Neural crest cell (in vitro differentiated cells): Measurements from ENCODE around the gene OR3A1. TPM values are rescaled to one million over a fixed set of nuclear protein-coding genes. Genes with fewer than 3 reads are reported as not detected.
"Not testable (repeated sequence)": the region's sequence is repeated elsewhere in the genome, so short reads cannot be mapped to it uniquely, and the experiment has no call there.

ENCODE experiments used
- DNase-seq: peaks from one replicate; pipeline ENCODE4 v3.0.0; 2021; ENCODE audit warnings: low read depth, mixed read lengths, low spot score
- H3K27ac Mint-ChIP-seq: one replicate; pipeline ENCODE4 v1.8.0; 2021; ENCODE audit warnings: mild to moderate bottlenecking, mixed read lengths; ENCODE audit not compliant: unreplicated experiment
- H3K27me3 Mint-ChIP-seq: 2 replicates; pipeline ENCODE4 v1.8.0; 2021; ENCODE audit warnings: low read depth, mild to moderate bottlenecking, mixed read lengths
- H3K36me3 Mint-ChIP-seq: 2 replicates; pipeline ENCODE4 v1.8.0; 2021; ENCODE audit warnings: low read depth, mild to moderate bottlenecking, mixed read lengths
- H3K4me1 Mint-ChIP-seq: 2 replicates; pipeline ENCODE4 v1.8.0; 2021; ENCODE audit warnings: mixed read lengths
- H3K4me3 Mint-ChIP-seq: one replicate; pipeline ENCODE4 v1.8.0; 2021; ENCODE audit warnings: mild to moderate bottlenecking, mixed read lengths
- H3K9me3 Mint-ChIP-seq: 2 replicates; pipeline ENCODE4 v1.8.0; 2021; ENCODE audit warnings: mixed read lengths
- long read RNA-seq: library from polyadenylated mRNA; unstranded; transcript quantifications from one replicate; pipeline ENCODE4 v2.0.0, GENCODE V29; 2020
- total RNA-seq: library from RNA; stranded (reverse); gene quantifications from 2 replicates; pipeline ENCODE4 v1.2.1, GENCODE V29; 2021
- TF ChIP-seq, protein P1 (sequence below): fragments of 200-600 bp; sonication (generic); conservative IDR thresholded peaks from 2 replicates; pipeline ENCODE4 v1.5.0; 2021; ENCODE audit warnings: antibody characterized with exemption, mild to moderate bottlenecking

OR3A1 gene, protein sequence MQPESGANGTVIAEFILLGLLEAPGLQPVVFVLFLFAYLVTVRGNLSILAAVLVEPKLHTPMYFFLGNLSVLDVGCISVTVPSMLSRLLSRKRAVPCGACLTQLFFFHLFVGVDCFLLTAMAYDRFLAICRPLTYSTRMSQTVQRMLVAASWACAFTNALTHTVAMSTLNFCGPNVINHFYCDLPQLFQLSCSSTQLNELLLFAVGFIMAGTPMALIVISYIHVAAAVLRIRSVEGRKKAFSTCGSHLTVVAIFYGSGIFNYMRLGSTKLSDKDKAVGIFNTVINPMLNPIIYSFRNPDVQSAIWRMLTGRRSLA
- total RNA-seq, result not detected in 2 replicates
- long read RNA-seq, result 0 reads

DNA sequence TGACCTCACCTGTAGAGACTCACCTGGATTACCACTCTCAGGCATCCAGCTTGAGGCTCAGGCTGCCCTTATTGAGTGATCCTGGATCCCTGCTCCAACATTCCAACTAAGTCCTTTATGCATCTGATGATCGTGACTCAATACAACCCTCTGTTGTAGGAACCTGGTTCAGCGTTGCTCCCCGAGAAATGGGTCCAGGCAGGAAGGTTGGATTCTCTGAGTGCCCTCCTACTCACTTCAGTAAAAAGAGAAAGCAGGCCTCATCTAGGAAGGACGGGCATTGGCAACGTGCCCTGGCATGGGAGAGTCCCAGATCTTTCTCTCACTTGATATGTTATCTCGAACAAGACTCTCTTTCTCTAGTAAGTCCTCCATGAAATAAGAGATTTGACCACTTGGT is at the start of gene OR3A1:
Gene OR3A1 (minus strand): TSS at position 101 of the 400 bp plus-strand sequence. CDS start 5,778 bp downstream, outside the sequence.
- H3K4me3 Mint-ChIP-seq, result no peak within 1 kb of the TSS
- H3K9me3 Mint-ChIP-seq, result no peaks in the 10 kb centered on the region
- TF ChIP-seq, protein P1, sequence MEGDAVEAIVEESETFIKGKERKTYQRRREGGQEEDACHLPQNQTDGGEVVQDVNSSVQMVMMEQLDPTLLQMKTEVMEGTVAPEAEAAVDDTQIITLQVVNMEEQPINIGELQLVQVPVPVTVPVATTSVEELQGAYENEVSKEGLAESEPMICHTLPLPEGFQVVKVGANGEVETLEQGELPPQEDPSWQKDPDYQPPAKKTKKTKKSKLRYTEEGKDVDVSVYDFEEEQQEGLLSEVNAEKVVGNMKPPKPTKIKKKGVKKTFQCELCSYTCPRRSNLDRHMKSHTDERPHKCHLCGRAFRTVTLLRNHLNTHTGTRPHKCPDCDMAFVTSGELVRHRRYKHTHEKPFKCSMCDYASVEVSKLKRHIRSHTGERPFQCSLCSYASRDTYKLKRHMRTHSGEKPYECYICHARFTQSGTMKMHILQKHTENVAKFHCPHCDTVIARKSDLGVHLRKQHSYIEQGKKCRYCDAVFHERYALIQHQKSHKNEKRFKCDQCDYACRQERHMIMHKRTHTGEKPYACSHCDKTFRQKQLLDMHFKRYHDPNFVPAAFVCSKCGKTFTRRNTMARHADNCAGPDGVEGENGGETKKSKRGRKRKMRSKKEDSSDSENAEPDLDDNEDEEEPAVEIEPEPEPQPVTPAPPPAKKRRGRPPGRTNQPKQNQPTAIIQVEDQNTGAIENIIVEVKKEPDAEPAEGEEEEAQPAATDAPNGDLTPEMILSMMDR, result no peak
- DNase-seq, result no peak
- H3K27me3 Mint-ChIP-seq, result peaks cover 60% of the 10 kb centered on the region
- H3K36me3 Mint-ChIP-seq, result no peaks in the 10 kb centered on the region
- H3K27ac Mint-ChIP-seq, result no peak within 1 kb of the TSS
- H3K4me1 Mint-ChIP-seq, result no peaks in the 10 kb centered on the region

DNA sequence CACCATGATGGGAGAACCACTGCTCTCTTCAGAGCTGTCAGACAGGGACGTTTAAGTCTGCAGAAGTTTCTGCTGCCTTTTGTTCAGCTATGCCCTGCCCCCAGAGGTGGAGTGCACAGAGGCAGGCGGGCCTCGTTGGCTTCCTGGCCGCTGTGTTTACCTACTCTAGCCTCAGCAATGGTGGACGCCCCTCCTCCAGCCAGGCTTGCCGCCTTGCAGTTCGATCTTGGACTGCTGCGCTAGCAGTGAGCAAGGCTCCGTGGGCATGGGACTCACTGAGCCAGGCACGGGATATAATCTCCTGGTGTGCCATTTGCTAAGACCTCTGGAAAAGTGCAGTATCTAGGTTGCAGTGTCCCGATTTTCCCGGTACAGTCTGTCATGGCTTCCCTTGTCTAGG is 44.6 kb upstream of the OR3A1 start:
- Mint-ChIP-seq H3K27me3 (peaks cover 49% of the 10 kb centered on the region), H3K9me3 (peaks cover 16% of the 10 kb centered on the region)
- DNase-seq, H3K4me3 Mint-ChIP-seq, H3K27ac Mint-ChIP-seq, H3K36me3 Mint-ChIP-seq, H3K4me1 Mint-ChIP-seq: not testable (repeated sequence)

DNA sequence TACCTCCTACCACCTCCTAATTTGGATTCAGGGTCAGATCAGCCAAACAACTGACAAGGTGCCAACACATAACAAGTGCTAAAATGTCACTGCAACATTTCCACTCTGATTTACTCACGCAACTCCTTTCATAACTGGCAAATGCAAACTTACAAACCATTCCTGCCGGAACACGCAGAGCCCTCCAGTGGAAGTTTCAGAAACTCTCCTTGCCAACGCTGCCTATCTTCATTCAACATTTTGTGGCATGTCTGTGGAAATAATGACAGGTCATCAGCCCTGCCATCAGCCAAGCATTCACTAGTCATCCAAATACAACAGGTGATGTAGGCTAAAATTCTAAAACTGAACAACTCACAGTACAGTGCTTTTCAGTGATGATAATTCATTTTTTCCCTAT is 37.7 kb upstream of the OR3A1 start:
- H3K27me3 Mint-ChIP-seq, result peaks cover 36% of the 10 kb centered on the region
- DNase-seq, result no peak
- H3K27ac Mint-ChIP-seq, result no peak overlapping the region
- no peaks in the 10 kb centered on the region for H3K4me1 Mint-ChIP-seq
- no peak overlapping the region for H3K4me3 Mint-ChIP-seq
- peaks cover 7% of the 10 kb centered on the region for H3K36me3 Mint-ChIP-seq
- H3K9me3 Mint-ChIP-seq, result peaks cover 14% of the 10 kb centered on the region
- TF ChIP-seq, protein P1, result no peak

DNA sequence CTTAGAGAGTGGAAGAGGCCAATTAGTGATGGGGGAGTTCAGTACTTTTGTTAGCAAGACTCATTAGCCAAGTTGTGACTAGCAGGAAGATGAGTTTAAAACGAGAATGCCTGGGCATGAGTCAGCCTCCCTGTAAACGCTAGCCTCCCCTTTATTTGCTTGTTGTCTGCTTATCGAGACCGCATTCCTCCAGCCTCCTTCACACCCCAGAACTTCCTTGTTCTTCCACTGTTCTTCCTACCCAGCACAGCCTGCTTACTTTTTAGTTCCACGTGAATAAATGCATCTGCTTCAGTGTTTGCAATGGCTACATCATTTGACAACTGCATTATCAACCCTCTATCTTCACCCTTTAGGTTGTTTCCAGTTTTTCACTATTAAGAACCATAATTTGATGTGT is 20.2 kb upstream of the OR3A1 start:
- DNase-seq, result no peak
- H3K27me3 Mint-ChIP-seq, result peaks cover 53% of the 10 kb centered on the region
- TF ChIP-seq, protein P1, result no peak
- H3K4me1 Mint-ChIP-seq, result no peaks in the 10 kb centered on the region
- H3K9me3 Mint-ChIP-seq, result no peaks in the 10 kb centered on the region
- H3K4me3 Mint-ChIP-seq, result no peak overlapping the region
- no peaks in the 10 kb centered on the region for H3K36me3 Mint-ChIP-seq
- H3K27ac Mint-ChIP-seq, result no peak overlapping the region

DNA sequence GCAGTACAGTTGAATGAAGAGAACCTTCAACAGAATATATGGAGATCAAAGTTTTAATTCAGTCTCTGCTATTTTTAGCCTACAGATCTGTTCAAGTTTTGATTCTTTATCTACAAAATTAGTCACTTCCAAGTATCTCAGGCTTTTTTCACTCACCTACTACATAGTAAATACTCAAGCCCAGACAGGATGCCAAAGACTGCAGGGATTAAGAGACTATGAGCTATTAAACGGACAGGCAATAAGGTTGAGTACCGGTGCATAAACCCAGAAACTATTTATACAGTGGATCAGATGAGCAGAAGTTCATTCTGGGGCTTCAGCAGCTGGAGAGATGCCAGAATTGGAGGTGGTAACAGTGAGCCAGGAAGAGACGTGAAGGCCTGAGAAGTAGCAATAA is 18.7 kb upstream of the OR3A1 start:
- Mint-ChIP-seq H3K4me3 (no peak overlapping the region), H3K4me1 (no peaks in the 10 kb centered on the region), H3K27ac (no peak overlapping the region), H3K27me3 (peaks cover 55% of the 10 kb centered on the region), H3K36me3 (no peaks in the 10 kb centered on the region), H3K9me3 (no peaks in the 10 kb centered on the region)
- TF ChIP-seq, protein P1, result no peak
- no peak for DNase-seq

DNA sequence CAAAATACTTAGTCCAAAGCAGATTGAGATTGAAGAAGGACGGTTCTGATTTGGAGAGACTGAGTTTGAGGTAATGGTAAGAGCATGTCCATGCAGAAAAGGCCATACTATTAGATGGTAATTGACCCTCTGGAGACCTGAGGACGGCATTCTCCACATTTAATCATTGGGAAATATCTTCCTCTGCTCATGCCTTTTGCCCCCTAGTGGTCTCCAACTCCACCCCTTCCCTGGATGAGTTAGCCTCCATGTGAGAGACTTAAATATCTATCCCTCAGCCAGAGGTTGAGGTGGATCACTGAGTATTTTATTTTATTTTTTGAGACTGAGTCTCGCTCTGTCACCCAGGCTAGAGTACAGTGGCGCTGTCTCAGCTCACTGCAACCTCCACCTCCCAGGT is 10.4 kb upstream of the OR3A1 start:
- Mint-ChIP-seq H3K27ac (no peak overlapping the region), H3K9me3 (peaks cover 17% of the 10 kb centered on the region), H3K4me1 (no peaks in the 10 kb centered on the region), H3K27me3 (peaks cover 41% of the 10 kb centered on the region), H3K4me3 (no peak overlapping the region), H3K36me3 (no peaks in the 10 kb centered on the region)
- TF ChIP-seq, protein P1, result no peak
- DNase-seq, result no peak
